Occipital lobe (tissue), 2 donors: ENCODE results near the gene ATP2B2. TPM values are rescaled to one million over a fixed set of nuclear protein-coding genes. Genes with fewer than 3 reads are reported as not detected.

ENCODE experiments used
- DNase-seq: peaks from one replicate; lab custom pipeline; 2025; lab: John Stamatoyannopoulos, UW
- total RNA-seq: library from RNA; depleted of rRNA; stranded (reverse); fragments of >200 nt; gene quantifications from one replicate; pipeline ENCODE4 v1.2.3, GENCODE V29; 2014

Gene ATP2B2
- total RNA-seq, 1 donor from 2014 or later = 79.5 TPM

- no peak for DNase-seq
Measured at GRCh38 chr3:10470120-10471053, 35.0 kb downstream of the ATP2B2 start.

- DNase-seq = no peak
Measured at GRCh38 chr3:10469441-10470119, 35.8 kb downstream of the ATP2B2 start.

- DNase-seq = no peak
Measured at GRCh38 chr3:10468613-10469354, 36.6 kb downstream of the ATP2B2 start.

GRCh38 chr3:10467904-10468612 is 37.3 kb downstream of the ATP2B2 start:
- no peak for DNase-seq

GRCh38 chr3:10467204-10467603 is 38.2 kb downstream of the ATP2B2 start:
- DNase-seq = no peak

- no peak for DNase-seq
Measured at GRCh38 chr3:10466186-10466585, 39.2 kb downstream of the ATP2B2 start.

GRCh38 chr3:10465161-10465560 is 40.2 kb downstream of the ATP2B2 start:
- peak; percentile 59 for DNase-seq

GRCh38 chr3:10463533-10464434 is 41.6 kb downstream of the ATP2B2 start:
- DNase-seq = peak; percentile 71

- no peak for DNase-seq
Measured at GRCh38 chr3:10462641-10463532, 42.5 kb downstream of the ATP2B2 start.

GRCh38 chr3:10460951-10461545 is 44.3 kb downstream of the ATP2B2 start:
- DNase-seq = no peak

GRCh38 chr3:10459954-10460754 is 45.2 kb downstream of the ATP2B2 start:
- DNase-seq = no peak

- no peak for DNase-seq
Measured at GRCh38 chr3:10457560-10457959, 47.8 kb downstream of the ATP2B2 start.

- no peak for DNase-seq
Measured at GRCh38 chr3:10456981-10457380, 48.4 kb downstream of the ATP2B2 start.

GRCh38 chr3:10455545-10455914 is 49.9 kb downstream of the ATP2B2 start:
- DNase-seq = no peak

- DNase-seq = no peak
Measured at GRCh38 chr3:10454907-10455544, 50.4 kb downstream of the ATP2B2 start.

- no peak for DNase-seq
Measured at GRCh38 chr3:10453431-10454163, 51.8 kb downstream of the ATP2B2 start.
